AML-193 (cell line): Measurements from ENCODE around the gene RSRC1.
"Not testable (repeated sequence)": the region's sequence is repeated elsewhere in the genome, so short reads cannot be mapped to it uniquely, and the experiment has no call there.

Experiments
- DNase-seq, 2 experiments: peaks; one replicate each; lab custom pipeline; 2025; lab: John Stamatoyannopoulos, UW

Gene RSRC1

DNA sequence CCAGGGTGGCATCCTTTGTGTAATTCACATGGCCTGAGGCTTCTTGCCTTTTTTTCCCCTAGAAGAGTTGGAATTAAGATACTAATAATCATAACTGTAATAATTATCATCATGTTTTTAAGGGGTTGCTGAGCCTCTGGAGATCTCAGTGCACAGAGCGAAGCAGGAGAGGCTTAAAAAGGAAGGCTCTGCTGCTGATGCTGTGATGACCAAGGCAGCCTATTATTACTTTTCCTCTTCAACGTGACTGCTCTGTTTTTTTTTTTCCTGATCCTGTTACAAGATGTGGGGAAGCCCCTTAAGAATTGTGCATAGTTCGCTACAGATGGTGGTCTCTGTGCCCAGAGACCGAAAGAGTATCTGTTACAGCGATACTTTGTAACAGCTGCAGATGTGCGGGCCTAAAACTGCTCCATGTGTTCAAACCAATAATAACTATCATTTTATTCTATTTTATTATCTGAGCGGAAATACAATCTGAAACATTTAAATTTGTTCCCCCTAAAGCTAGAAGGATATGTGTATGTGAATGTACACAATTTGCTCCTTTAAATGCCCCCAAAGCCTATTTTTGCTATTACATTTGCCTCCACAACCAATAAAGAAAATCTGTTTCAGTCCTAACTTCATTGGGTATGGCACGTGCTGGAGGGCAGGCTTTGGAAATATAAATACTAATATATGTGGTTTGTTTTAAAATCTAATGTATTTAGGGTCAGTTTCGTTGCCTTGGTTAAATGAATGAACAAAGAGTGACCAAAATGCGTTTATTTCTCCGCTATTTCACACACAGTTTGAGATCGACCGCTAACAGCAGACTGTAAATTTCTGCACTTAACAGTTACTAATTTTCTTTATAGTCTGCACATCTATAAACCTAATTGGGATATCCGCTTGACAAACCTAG is 8.3 kb upstream of the RSRC1 start:
- DNase-seq, result no peak

DNA sequence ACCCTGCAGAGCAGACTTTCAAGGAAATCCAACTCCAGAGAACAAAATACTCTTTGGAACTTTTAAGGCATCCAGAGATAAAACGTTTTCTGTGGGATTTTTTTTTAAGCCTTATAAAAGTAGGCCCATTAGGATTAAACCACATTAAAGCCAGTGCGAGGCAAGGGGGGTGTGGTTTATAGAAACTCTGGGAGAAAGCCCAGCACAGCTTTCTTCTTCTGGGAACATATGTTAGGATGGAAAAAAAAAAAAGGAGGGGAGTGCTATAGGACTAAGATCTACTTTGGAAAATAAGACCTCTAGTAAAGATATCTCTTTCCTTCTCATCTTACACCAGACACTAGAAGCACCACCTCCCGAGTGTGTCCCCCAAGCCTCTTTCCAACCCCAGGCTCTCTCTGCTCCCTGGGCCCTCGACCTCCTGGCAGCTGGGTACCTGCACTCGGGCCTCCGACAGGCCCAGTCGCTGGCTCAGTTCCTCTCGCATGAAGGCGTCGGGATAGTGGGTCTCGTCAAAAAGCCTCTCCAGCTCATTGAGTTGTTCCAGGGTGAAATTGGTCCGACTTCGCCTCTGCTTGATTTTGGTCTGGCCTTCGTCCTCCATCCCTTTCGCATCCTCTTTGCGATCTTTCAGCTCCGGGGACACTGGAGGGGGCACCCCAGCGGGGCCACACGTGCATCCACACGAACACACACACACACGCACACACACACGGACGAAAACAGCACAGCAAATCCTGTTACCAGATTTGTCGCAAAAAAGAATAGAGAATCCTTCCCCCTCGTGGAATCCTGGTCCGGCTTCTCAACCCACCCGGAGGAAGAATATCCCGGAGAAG is 7.4 kb upstream of the RSRC1 start:
- DNase-seq, result no peak

DNA sequence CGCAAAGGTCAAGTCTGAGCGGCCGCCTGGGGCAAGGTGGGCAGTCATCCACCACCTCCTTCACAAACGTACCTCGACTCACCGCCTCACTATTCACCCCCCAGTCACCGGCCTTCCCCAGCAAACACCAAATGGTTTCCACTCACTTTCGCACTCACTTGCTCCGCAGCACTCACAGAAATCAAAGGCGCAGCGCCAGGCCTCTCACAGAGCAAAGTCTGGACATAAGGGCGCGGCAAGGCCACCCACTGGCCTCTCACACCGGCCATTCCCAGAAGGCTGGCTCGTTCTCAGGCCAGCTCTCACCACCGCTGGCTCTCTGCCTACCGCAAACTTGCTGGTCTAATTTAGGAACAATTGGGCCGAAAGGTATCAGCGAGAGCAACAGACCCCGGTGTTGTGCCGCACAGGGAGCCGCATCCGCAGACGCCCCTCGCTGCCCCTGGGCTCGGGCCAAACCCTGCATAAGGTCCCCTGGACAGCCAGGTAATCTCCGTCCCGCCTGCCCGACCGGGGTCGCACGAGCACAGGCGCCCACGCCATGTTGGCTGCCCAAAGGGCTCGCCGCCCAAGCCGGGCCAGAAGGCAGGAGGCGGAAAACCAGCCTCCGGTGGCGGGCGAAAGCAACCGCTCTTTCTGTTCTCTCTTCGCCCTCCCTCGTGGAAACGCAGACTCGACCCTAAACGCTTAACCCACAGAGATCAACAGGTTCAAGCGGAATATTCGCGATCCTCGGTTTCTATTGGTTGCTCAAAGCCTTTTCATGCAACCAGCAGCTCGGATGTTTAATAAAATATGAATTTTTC is 6.6 kb upstream of the RSRC1 start:
- DNase-seq, result no peak

DNA sequence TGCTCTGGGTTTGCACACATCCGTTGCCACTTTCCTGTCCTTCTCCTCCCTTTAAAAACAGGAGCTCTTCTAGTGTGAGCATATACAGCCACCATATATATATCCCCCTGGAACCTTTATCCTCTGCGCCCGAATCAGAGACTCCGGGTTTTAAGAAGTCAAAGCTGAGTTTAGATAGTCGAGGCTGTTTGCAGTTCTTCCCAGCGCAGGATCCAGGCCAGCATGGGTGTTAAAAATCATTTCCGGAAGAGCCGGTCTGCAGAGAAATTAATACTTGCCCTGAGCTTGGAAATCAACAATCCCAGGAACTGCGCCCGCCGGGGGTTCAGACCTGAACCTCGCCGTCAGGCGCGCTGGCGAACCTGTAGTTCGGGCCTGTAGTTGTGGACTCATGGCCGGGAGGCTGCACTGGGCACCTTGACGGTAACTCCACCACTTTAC is 6.0 kb upstream of the RSRC1 start:
- no peak for DNase-seq

DNA sequence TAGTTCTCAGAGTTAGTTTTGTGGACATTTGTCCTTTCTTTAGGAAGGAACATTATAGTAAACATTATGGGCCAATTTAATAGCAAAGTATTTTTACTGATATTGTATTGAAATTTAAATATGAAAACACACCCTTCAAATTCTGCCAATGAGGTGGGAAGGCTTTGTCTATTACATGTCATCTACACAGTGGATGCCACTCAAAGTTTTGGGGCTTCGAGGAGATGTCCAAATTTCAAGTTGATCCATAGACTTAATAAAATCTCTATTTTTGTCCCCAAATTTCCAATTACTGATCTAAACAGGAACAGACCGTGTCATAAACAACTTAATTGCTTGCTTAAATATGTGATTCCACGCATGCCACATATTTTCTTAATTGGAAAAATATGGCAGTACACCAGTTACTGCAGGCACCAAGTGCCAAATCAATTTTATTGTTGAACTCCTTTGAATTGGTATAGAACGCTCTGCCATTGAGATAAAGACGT is 5.4 kb upstream of the RSRC1 start:
- DNase-seq, result no peak

DNA sequence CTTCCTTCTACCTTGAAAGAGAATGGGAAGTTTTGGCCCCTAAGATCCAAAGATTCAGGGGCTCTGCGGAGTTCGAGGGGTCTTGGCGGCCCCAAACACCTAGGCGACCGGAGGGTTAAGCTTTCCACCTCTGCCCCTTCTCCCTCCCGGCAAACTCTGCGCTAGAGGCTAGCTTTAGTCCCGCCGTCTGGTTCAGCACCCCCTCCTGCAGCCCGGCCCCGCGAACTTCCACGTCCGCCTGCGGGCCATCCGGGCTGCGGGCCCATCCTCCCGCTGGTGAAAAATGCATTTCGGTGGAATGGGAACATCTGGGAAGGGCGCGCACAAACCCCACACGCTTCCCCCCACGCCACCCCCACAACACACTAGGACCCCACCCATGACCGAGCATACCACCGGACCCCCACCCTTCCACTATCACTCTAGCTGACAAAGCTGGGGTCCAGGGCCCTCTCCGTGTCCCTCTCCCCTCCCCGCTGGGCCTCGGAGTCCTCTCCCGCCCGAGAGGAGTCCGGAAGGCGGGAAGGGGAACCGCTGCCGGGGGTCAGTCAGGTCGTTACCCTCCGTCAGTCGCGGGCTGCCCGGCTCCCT is 4.7 kb upstream of the RSRC1 start:
- no peak for DNase-seq

DNA sequence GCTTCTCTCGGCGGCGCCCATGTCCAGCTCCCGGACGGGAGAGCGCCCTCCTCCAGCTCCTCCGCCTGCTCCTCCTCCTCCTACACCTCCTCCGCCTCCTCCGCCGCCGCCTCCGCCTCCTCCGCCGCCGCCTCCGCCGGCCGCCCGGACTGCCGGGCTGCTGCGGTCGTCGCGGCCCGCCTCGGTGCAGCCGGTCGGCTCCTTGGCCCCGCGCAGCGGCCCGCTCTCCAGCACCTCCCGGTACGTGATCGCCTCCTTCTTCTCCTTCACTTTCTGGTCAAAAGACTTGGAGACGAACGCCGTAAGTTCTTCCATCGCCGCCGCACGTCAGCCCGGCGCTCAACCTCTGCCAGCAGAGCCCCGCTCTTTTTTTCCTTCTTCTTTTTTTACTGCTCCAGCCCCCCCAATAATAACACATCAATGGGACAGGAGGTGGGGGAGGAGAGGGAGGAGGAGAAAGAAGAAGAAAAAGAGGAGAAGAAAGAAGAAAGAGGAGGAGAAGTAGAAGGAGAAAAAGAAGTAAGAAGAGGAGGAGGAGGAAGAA is 4.1 kb upstream of the RSRC1 start:
- no peak for DNase-seq

DNA sequence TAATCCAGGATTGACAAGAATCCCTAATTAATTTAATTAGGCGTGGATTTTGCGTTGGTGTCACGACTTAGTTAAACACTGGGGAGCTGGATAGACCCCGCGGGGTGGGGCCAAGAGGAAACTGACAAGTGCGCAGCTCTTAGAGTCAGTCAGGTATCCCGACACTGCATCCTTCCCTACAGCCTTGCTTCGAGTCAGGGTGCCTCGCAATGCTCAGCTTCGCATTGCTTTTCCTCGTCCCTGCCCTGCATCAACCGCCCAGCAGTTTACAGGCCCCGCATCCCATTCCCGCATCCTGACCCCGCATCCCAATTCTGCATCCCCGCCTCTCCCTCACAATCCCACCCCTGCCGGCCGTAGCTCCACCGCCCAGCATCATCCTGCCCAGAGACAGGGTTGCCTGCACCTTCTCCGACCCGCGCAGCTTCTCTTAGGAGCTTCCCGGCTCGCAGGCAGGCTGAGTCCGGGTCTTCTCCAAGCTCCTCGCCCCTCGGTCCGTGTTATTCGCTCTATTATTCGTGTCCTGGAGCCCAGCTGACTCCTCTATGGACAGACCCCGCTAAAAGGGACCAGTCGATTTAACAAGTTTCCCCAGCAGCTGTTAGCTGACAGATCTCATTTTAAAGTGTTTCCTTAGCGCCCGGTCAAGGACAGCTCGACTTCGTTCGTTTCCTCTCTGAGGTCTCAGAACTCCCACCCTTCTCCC is 3.0 kb upstream of the RSRC1 start:
- no peak for DNase-seq

DNA sequence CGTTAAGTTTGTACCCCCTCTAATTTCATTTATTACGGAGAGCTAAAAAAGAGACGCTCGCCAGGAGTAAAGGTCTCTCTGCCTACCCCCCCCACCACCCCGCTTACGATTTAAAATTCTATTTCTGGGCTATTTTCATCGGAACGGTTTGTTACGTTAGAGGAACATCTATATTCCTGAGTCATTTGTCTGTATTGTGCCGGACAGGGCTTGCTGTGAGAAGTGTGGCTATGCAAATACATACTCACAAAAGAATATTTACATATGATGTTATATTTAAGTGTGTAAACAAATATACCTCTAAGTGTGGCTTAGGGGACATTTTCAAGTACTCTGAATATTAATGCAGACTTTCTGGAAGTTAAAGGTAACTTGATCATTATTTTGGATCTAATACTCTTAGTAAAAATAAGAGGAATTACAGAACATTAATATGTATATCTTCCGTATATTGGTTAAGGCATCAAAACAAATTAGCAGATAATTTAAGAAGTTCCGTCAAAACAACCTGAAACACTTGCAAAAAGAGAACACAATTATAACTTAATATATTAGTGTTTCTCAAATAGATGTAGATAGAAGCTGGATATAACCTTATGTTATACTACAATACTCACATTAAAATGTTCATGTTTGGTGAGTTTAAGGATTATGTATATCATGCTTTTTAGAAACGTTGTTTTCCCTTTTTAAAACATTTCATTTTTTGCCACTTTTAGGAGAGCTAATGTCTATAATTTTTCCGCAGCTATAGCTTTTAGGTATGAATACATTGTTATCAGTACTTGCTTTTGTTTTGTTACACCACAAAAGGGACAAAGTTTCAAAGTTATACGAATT is 2.1 kb upstream of the RSRC1 start:
- no peak for DNase-seq

DNA sequence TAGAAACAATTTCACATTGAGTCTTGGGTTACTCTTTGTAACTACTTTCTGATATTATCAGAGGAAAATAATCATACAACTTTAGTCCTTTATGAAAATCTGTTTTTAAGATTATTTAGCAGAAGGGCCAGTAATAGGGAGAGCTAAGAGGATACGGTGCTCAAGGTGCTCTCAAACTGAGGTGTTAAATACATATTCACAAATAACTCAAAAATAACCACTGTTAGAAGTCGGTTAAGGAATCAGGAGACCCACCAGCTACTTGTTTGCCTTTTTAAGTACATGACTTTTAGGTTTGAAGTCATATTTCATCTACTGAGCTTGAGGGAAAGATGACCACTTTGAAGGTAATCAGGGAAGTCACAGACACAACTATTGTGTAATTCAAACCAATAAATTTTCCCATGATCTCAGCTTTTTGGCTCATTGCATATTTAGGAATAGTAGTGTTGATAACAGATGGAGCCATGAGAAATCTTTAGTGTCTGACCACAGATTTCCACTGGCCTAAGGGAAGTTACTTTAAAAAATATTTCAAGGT is 1.4 kb upstream of the RSRC1 start:
- DNase-seq, result peak in 1 of 2 experiments; percentile 6

DNA sequence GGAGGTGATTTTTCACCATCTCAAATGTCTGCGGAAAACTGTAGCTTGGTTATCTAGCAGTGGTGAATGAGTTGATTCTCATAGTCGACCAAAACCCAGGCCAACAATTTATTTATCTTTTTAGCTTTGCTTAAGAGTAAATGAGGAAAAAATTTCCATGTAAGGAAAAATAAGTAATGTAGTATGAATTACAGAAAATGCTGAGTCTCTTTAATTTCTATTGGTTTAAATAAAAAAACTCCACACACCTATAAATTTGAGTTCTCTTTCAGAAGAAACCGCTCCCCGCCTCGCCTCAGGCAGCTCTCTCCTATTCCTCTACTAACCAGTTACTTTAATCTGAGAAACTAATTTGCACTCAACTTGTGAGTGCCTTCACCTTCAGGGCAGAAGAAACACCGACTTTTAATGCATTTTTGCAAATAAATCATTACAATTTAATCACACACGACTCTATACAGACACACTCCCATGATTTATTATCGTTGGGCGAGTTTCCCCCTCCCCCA is 540 bp upstream of the RSRC1 start:
- DNase-seq, result peak in 1 of 2 experiments; percentile 74

DNA sequence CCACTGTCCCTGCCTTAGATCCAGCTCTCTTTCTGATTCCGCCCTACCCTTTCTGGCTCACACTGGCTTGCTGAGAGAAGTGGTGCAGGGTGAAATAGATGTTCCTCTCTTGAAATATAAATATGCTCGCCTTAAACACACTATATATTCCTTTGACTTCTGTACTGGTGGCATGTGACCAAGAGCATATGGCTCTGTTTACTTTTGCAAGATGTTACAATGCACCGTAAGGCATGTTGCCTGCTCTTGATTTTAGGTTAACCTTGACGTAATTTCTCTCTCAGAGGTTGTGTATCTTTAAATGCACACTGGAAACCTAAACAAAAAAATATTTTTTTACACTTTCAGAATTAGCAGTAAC is 749 bp downstream of the RSRC1 start:
- no peak for DNase-seq

DNA sequence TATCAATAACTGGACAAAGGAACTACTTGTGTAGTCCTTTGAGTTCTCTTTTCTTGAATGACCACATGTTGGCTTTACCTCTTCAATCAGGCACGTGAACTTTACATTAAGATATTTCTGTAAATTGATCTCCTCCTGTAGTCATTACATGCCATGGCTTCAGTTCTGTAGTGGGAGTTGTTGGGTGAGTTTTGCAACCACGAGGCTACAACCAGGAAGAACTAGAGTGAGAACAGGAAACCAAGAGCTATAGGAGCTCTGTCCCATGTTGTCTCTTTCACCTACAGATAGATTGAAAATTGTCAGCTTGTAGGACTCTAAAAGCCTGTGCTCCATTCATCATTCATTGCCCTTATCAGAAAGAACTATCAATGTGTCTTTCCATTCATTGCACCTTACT is 2.0 kb downstream of the RSRC1 start:
- peak; percentile 77 to 79 for DNase-seq

DNA sequence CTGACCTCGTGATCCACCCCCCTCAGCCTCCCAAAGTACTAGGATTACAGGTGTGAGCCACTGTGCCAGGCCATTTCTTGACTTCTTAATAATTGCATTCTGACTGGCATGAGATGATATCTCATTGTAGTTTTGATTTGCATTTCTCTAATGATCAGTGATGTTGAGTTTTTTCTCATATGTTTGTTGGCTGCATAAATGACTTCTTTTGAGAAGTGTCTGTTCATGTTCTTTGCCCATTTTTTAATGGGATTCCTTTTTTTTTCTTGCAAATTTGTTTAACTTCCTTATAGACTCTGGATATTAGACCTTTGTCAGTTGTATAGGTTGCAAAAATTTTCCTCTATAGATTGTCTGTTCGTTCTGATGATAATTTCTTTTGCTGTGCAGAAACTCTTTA is 3.7 kb downstream of the RSRC1 start:
- DNase-seq, result not testable (repeated sequence)

DNA sequence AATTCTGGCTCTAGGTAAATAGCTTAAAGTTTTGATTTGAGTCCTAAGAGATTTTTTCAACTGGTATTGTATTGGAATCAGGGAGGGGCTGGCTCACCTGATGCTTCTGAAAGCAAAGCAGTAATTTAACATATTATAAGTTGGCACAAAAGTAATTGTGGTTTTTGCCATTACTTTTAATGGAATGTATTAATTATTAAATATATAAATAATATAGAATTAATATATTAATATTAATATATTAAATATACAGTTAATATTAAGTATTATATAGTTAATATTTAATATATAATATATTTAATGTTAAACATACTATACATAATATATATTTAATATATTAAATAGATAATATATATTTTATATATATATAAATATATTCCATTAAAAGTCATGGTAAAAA is 10.4 kb downstream of the RSRC1 start:
- DNase-seq, result no peak

DNA sequence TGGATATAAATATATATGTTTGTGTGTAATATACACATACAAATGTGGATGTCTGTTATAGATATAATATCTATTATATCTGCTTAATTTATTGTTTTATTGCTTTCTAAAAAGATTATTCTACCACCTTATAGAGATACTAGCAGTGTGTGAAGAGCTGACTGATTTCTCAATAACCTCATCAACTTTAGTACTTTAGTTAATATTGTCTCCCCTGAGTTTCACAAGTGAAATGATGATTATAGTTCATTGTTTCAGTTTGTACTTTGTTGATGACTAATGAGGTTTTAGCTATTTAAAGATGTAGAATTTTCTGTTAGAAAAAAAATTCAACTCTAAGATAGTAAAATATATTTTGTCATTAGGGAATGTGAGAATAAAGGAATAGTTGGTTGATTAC is 11.4 kb downstream of the RSRC1 start:
- DNase-seq, result no peak

DNA sequence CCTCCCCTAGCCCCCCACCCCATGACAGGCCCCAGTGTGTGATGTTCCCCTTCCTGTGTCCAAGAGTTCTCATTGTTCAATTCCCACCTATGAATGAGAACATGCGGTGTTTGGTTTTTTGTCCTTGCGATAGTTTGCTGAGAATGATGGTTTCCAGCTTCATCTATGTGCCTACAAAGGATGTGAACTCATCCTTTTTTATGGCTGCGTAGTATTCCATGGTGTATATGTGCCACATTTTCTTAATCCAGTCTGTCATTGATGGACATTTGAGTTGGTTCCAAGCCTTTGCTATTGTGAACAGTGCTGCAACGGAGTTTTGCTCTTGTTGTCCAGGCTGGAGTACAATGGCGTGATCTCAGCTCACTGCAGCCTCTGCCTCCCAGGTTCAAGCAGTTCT is 12.8 kb downstream of the RSRC1 start:
- DNase-seq, result not testable (repeated sequence)

DNA sequence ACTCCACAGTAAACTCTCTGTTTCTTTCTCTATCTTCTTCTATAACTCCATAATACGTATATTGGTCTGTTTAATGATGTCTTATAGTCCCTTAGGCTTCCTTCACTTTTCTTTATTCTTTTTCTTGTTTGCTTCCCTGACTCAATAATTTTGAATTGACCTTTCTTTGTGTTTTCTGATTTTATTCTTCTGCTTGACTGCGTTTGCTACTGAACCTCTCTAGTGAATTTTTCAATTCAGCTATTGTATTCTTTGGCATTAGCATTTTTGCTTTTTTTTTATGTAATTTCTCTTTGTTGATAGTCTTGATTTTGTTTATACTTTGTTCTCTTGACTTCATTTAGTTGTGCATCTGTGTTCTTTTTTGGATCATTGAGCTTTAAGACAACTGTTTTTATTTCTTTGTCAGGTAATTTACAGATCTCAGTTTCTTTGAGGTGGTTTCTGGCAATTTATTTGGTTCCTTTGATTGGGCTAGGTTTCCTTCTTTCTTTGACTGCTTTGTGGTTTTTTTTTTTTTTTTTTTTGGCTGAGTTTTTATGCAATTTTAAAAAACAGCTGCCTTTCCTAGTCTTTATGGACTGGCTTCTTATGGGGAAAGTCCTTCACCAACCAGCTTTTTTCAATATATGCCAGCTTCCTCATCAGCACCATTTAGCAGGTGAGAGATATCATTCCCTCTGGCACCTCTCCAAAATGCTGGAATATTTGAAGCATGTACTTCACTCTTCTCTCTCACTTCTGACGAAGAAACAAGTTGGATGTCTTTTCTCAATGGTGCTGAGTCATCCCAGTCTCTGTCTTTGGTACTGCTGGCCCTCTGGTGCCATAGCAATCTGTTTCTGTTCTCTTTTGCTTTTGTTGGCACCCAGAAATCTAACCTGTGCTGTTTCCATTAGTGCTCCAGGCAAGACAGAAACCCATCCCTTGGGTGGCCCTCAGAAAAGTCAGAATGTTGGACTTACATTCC is 17.6 kb downstream of the RSRC1 start:
- no peak for DNase-seq
